ENCODE results near the gene TCF3. TPM values are rescaled to one million over a fixed set of nuclear protein-coding genes. Genes with fewer than 3 reads are reported as not detected.

TCF3 gene
- total and polyA plus RNA-seq, 2 donors: 76.0 to 81.2 TPM

GRCh38 chr19:1577090-1577928 is 75.1 kb downstream of the TCF3 start:
- Histone ChIP-seq H3K9me3 (ENCODE audit: control insufficient read depth in 2 of 2, insufficient read depth in 1 of 2, low read length in 1 of 2) (peaks cover 0 to 1% of the 10 kb centered on the region in 2 donors), H3K4me1 (ENCODE audit: control insufficient read depth in 2 of 2, insufficient read depth in 2 of 2, low read length in 2 of 2) (no peaks in the 10 kb centered on the region), H3K4me3 (ENCODE audit: low read length in 2 of 2) (no peak overlapping the region), H3K27ac (ENCODE audit: low read depth in 1 of 2, low read length in 1 of 2) (no peak overlapping the region), H3K27me3 (ENCODE audit: control insufficient read depth in 2 of 2, insufficient read depth in 1 of 2, low read length in 1 of 2) (no peaks in the 10 kb centered on the region), H3K36me3 (ENCODE audit: control insufficient read depth in 2 of 2, insufficient read depth in 2 of 2, low read length in 1 of 2) (peaks cover 58 to 65% of the 10 kb centered on the region in 2 donors)
- no peak for DNase-seq (ENCODE audit: low read depth in 6 of 9, low spot score in 9 of 9)
- whole genome bisulfite sequencing: 93% methylated on average over 41 of the region's 41 CpGs

- Histone ChIP-seq H3K4me3 (ENCODE audit: low read length in 2 of 2) (no peak overlapping the region), H3K27ac (ENCODE audit: low read depth in 1 of 2, low read length in 1 of 2) (no peak overlapping the region), H3K36me3 (ENCODE audit: control insufficient read depth in 2 of 2, insufficient read depth in 2 of 2, low read length in 1 of 2) (peaks cover 51 to 57% of the 10 kb centered on the region in 2 donors), H3K4me1 (ENCODE audit: control insufficient read depth in 2 of 2, insufficient read depth in 2 of 2, low read length in 2 of 2) (no peaks in the 10 kb centered on the region), H3K27me3 (ENCODE audit: control insufficient read depth in 2 of 2, insufficient read depth in 1 of 2, low read length in 1 of 2) (peaks cover 0 to 2% of the 10 kb centered on the region in 2 donors), H3K9me3 (ENCODE audit: control insufficient read depth in 2 of 2, insufficient read depth in 1 of 2, low read length in 1 of 2) (peaks cover under 1 to 1% of the 10 kb centered on the region in 2 donors)
- DNase-seq (ENCODE audit: low read depth in 6 of 9, low spot score in 9 of 9): no peak
- WGBS: 97% methylated on average over 30 of the region's 30 CpGs
These were observed 75.9 kb downstream of the TCF3 start for GRCh38 chr19:1576242-1577089.

DNA sequence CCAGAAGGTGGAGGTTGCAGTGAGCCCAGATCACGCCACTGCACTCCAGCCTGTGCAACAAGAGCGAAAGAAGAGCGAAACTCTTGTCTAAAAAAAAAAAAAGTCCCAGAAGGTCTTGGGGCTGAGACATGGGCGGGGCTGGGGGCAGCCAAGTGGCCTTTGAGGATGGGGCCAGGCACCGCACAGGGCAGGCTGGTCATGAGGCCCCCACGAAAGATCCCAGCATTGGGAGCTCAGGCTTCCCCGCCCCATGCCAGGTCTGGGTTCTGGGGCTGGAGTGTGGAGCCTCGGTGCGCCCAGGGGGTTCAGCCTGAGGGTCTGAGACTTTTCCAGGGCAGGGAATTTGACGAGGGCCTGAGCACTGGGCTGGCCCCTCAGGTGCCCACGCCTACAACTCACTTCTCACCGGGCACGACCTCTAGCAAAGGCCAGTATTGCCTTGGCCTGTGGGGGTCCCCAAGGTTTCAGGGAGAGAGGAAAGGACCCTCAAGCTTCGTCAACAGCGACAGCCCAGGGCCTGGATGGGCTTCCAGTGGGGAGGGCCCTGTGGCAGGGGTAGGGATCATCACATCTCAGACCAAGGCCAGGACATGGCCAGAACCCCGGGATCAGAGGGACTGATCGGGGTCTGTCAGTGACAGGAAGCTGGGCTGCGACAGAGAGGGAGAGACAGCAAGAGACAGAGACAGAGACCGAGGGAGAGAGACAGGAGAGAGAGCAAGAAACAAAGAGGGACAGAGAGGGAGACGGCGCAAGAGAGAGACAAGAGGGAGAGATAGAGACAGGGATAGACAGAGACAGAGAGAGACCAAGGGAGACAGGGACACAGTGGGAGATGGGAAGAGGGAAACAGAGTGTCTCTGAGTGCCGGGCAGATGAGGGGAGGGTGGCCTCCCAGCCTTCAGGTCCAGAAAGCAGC is 76.8 kb downstream of the TCF3 start:
- 97% methylated on average over 22 of the region's 22 CpGs for WGBS
- Histone ChIP-seq H3K36me3 (ENCODE audit: control insufficient read depth in 2 of 2, insufficient read depth in 2 of 2, low read length in 1 of 2) (peaks cover 42 to 48% of the 10 kb centered on the region in 2 donors), H3K9me3 (ENCODE audit: control insufficient read depth in 2 of 2, insufficient read depth in 1 of 2, low read length in 1 of 2) (peaks cover 1 to 2% of the 10 kb centered on the region in 2 donors), H3K4me3 (ENCODE audit: low read length in 2 of 2) (no peak overlapping the region), H3K27me3 (ENCODE audit: control insufficient read depth in 2 of 2, insufficient read depth in 1 of 2, low read length in 1 of 2) (peaks cover 0 to 8% of the 10 kb centered on the region in 2 donors), H3K4me1 (ENCODE audit: control insufficient read depth in 2 of 2, insufficient read depth in 2 of 2, low read length in 2 of 2) (no peaks in the 10 kb centered on the region), H3K27ac (ENCODE audit: low read depth in 1 of 2, low read length in 1 of 2) (no peak overlapping the region)
- no peak for DNase-seq (ENCODE audit: low read depth in 6 of 9, low spot score in 9 of 9)

DNA sequence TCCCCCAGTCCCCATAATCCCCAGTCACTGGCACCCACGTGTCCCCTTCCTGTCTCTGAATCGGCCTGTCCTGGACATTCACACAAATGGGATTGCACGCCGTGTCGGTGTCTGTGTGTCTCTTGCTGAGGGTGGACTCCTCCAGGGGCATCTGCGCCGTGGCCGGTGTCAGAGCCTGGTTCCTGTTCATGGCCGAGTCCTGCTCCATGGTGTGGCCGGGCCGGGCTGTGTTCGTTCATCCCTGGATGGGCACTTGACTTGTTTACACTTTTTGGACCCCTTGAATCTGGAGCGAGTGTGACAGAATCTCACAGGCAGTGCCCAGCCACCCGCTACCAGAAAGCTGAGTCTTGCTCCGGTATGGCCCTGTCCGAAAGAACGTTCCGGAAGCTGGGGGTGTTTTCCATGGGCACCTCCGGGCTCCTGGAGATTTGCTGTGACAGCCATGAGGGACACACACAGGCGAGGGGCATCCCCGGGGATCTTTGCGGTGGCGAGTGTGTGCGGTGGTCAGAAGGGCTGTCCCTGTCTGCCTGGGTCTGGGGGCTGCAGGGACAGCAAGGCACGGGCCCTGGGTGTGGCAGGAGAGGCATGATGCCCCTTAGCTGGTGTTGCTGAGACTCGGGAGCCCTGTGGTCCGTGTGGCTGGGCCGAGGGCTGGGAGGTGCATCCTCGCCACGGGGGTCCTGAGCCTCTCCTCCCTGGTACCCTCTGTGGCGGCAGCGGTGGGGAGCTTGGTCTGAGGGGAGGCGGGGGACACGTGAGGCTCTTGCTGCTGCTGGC is 77.9 kb downstream of the TCF3 start:
- Histone ChIP-seq H3K27ac (ENCODE audit: low read depth in 1 of 2, low read length in 1 of 2) (no peak overlapping the region), H3K4me3 (ENCODE audit: low read length in 2 of 2) (no peak overlapping the region), H3K9me3 (ENCODE audit: control insufficient read depth in 2 of 2, insufficient read depth in 1 of 2, low read length in 1 of 2) (peaks cover 1 to 2% of the 10 kb centered on the region in 2 donors), H3K36me3 (ENCODE audit: control insufficient read depth in 2 of 2, insufficient read depth in 2 of 2, low read length in 1 of 2) (peaks cover 32 to 39% of the 10 kb centered on the region in 2 donors), H3K4me1 (ENCODE audit: control insufficient read depth in 2 of 2, insufficient read depth in 2 of 2, low read length in 2 of 2) (peaks cover 0 to 2% of the 10 kb centered on the region in 2 donors), H3K27me3 (ENCODE audit: control insufficient read depth in 2 of 2, insufficient read depth in 1 of 2, low read length in 1 of 2) (peaks cover 0 to 15% of the 10 kb centered on the region in 2 donors)
- DNase-seq (ENCODE audit: low read depth in 6 of 9, low spot score in 9 of 9): no peak
- 95% methylated on average over 34 of the region's 34 CpGs for WGBS

- H3K27me3 ChIP-seq (ENCODE audit: control insufficient read depth in 2 of 2, insufficient read depth in 1 of 2, low read length in 1 of 2): peaks cover 0 to 25% of the 10 kb centered on the region in 2 donors
- no peak overlapping the region for H3K27ac ChIP-seq (ENCODE audit: low read depth in 1 of 2, low read length in 1 of 2)
- H3K36me3 ChIP-seq (ENCODE audit: control insufficient read depth in 2 of 2, insufficient read depth in 2 of 2, low read length in 1 of 2): peaks cover 16 to 23% of the 10 kb centered on the region in 2 donors
- 94% methylated on average over 9 of the region's 9 CpGs for WGBS
- DNase-seq (ENCODE audit: low read depth in 6 of 9, low spot score in 9 of 9): no peak
- peaks cover 0 to 10% of the 10 kb centered on the region in 2 donors for H3K4me1 ChIP-seq (ENCODE audit: control insufficient read depth in 2 of 2, insufficient read depth in 2 of 2, low read length in 2 of 2)
- H3K4me3 ChIP-seq (ENCODE audit: low read length in 2 of 2): no peak overlapping the region
- H3K9me3 ChIP-seq (ENCODE audit: control insufficient read depth in 2 of 2, insufficient read depth in 1 of 2, low read length in 1 of 2): peaks cover 0 to 10% of the 10 kb centered on the region in 2 donors
These were observed 79.6 kb downstream of the TCF3 start for GRCh38 chr19:1572795-1573194.

- H3K27me3 ChIP-seq (ENCODE audit: control insufficient read depth in 2 of 2, insufficient read depth in 1 of 2, low read length in 1 of 2): peaks cover 14 to 35% of the 10 kb centered on the region in 2 donors
- H3K4me1 ChIP-seq (ENCODE audit: control insufficient read depth in 2 of 2, insufficient read depth in 2 of 2, low read length in 2 of 2): peaks cover 6 to 12% of the 10 kb centered on the region in 2 donors
- WGBS: 96% methylated on average over 12 of the region's 12 CpGs
- peaks cover 0 to 10% of the 10 kb centered on the region in 2 donors for H3K9me3 ChIP-seq (ENCODE audit: control insufficient read depth in 2 of 2, insufficient read depth in 1 of 2, low read length in 1 of 2)
- no peak overlapping the region for H3K27ac ChIP-seq (ENCODE audit: low read depth in 1 of 2, low read length in 1 of 2)
- no peak overlapping the region for H3K4me3 ChIP-seq (ENCODE audit: low read length in 2 of 2)
- DNase-seq (ENCODE audit: low read depth in 6 of 9, low spot score in 9 of 9): no peak
- peaks cover 2 to 9% of the 10 kb centered on the region in 2 donors for H3K36me3 ChIP-seq (ENCODE audit: control insufficient read depth in 2 of 2, insufficient read depth in 2 of 2, low read length in 1 of 2)
These were observed 81.1 kb downstream of the TCF3 start for GRCh38 chr19:1571358-1571757.

DNA sequence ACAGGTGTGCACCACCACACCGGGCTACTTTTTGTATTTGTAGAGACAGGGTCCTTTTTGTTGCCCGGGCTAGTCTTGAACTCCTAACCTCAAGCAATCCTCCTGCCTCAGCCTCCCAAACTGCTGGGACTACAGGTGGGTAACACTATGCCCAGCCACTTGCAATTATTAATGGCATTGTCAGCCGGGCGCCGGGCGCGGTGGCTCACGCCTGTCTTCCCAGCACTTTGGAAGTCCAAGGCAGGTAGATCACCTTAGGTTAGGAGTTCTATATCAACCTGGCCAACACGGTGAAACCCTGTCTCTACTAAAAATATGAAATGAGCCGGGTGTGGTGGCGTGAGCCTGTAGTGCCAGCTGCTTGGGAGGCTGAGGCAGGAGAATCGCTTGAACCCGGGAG is 81.6 kb downstream of the TCF3 start:
- DNase-seq (ENCODE audit: low read depth in 6 of 9, low spot score in 9 of 9): no peak
- Histone ChIP-seq H3K36me3 (ENCODE audit: control insufficient read depth in 2 of 2, insufficient read depth in 2 of 2, low read length in 1 of 2) (peaks cover 0 to 4% of the 10 kb centered on the region in 2 donors), H3K27me3 (ENCODE audit: control insufficient read depth in 2 of 2, insufficient read depth in 1 of 2, low read length in 1 of 2) (peaks cover 17 to 41% of the 10 kb centered on the region in 2 donors), H3K9me3 (ENCODE audit: control insufficient read depth in 2 of 2, insufficient read depth in 1 of 2, low read length in 1 of 2) (peaks cover 0 to 14% of the 10 kb centered on the region in 2 donors), H3K27ac (ENCODE audit: low read depth in 1 of 2, low read length in 1 of 2) (no peak overlapping the region), H3K4me3 (ENCODE audit: low read length in 2 of 2) (no peak overlapping the region), H3K4me1 (ENCODE audit: control insufficient read depth in 2 of 2, insufficient read depth in 2 of 2, low read length in 2 of 2) (peaks cover 6 to 12% of the 10 kb centered on the region in 2 donors)
- 94% methylated on average over 13 of the region's 13 CpGs for WGBS

DNA sequence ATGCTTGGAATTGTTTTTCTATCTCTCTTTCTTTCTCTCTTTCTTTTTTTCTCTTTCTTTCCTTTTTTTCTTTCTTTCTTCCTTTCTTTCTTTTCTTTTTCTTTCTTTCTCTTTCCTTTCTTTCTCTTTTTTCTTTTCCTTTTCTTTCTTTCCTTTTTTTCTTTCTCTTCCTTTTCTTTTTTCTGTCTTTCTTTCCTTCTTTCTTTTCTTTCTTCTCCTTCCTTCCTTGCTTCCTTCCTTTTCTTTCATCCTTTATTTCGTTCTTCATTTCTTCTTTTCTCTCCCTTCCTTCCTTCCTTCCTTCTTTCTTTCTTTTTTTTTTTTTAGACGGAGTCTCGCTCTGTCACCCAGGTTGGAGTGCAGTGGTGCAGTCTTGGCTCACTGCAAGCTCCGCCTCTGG is 82.4 kb downstream of the TCF3 start:
- no peak for DNase-seq (ENCODE audit: low read depth in 6 of 9, low spot score in 9 of 9)
- peaks cover 0 to 17% of the 10 kb centered on the region in 2 donors for H3K9me3 ChIP-seq (ENCODE audit: control insufficient read depth in 2 of 2, insufficient read depth in 1 of 2, low read length in 1 of 2)
- peaks cover 17 to 46% of the 10 kb centered on the region in 2 donors for H3K27me3 ChIP-seq (ENCODE audit: control insufficient read depth in 2 of 2, insufficient read depth in 1 of 2, low read length in 1 of 2)
- no peak overlapping the region for H3K27ac ChIP-seq (ENCODE audit: low read depth in 1 of 2, low read length in 1 of 2)
- H3K36me3 ChIP-seq (ENCODE audit: control insufficient read depth in 2 of 2, insufficient read depth in 2 of 2, low read length in 1 of 2): peaks cover 0 to 3% of the 10 kb centered on the region in 2 donors
- peaks cover 6 to 12% of the 10 kb centered on the region in 2 donors for H3K4me1 ChIP-seq (ENCODE audit: control insufficient read depth in 2 of 2, insufficient read depth in 2 of 2, low read length in 2 of 2)
- 66% methylated on average over 4 of the region's 4 CpGs for WGBS
- no peak overlapping the region for H3K4me3 ChIP-seq (ENCODE audit: low read length in 2 of 2)

Measured in thymus (tissue), 11 donors.